ENCODE measurements around the gene SLC24A5.

Gene SLC24A5

DNA sequence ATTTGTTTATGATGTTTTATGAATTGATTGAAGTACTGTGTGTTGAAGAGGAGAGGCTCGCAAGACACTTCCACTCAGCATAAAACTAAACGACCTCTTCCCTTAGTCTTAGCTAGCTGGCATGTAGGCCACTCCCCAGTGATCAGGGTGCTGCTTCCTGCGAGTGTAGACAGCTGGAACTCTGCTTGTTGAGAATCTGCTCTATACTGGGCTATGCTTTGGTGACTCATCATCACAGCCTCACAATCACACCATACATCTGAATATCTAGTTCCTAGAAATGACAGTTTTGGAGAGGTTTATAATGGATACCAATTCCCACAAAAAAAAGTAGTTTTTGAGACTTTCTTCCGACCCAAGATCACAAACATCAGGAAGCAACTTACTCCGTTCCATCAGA is 1.5 kb upstream of the SLC24A5 start:
- DNase-seq = no peak

DNA sequence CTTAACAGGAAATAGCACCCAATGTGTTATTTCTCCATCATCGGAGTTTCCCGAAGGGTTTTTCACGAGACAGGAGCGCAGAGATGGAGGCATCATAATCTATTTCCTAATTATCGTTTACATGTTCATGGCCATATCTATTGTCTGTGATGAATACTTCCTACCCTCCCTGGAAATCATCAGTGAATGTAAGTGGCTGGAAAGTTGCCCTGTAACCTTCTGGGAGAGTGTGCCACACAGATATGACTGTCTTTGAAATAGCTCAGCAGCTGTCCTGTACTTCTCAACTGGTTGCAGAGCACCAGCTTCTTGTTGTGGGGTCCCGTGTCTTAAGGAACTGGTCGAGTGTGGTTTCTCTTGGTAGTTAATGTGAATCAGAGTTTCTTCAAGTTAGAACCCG is 1.1 kb downstream of the SLC24A5 start:
- no peak for DNase-seq

DNA sequence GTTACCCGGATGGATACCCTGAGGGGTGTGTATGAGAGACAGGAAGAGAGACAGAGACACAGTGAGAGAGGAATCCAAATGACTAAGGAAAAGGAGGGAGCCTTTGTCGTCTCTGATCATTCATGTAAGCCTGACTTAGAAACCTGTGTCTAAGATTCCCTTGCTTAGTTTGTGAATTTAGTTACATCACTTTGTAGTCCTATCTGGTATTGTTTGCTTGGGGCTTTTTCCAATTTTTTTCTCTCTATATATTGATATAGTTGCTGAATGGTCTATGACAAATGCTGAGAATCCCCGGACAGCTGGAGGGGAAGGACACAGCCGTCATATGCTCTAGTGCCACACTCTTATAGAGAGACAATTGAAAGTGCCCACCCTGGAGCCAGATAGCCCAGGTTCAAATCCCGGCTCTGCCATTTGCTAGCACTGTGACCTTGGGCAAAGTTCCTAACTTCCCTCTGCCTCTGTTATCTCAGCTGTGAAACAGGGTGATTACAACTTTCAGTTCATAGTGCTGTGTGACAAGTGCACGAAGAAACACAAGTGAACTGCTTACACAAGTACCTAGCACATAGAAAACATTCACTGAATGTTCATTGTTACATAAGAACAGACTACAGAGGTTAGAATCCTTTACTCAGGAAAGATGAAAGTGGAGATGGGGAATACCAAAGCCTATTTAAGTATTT is 6.0 kb downstream of the SLC24A5 start:
- DNase-seq = no peak

DNA sequence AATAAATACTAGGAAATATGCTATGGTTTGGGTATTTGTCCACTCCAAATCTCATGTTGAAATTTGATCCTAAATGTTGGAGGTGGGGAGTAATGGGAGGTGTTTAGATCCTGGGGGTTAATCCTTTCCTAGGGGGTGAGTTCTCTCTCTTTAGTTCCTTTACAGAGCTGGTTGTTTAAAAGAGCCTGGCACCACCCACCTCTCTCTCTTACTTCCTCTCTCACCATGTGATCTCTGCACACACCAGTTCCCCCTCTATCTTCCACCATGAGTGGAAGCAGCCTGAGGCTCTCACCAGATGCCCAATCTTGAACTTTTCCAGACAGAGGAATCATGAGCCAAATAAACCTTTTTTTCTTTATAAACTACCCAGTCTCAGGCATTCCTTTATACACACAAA is 10.5 kb downstream of the SLC24A5 start:
- DNase-seq = no peak

DNA sequence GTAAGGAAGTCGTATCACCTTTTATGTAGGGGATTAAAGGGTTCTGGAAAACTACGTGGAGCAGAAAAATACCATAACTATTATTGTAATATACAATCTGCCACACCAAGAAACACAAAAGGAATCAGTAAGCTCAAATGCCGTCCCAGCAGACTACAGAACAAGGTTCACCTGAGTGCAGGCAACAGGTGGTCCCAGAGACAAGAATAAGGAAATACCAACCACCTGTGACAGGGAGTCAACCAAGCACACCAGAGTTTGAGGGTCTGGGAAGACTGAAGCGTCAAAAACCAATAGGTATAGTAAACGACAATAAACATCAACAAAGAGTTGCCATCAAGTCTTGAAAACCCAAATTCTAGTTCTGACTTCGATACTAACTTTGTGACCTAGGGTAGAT is 12.1 kb downstream of the SLC24A5 start:
- no peak for DNase-seq

DNA sequence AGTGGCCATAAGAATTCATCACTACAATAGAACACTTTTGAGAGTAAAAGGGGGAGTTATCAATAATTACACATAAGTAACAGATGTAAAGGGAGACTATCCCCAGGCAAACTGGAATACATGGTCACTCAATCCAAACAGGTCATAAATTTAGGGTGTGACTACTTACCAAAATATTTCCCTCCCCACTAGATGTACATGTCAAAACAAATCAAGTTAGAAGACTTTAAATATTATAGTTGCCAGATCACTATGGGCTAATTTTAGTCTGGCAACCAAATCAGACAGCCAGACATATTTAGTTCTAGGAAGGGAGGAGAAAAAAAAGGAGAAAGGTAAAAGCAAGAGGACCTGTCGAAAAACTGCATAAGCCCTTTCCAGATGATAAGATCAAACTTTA is 23.1 kb downstream of the SLC24A5 start:
- no peak for DNase-seq

DNA sequence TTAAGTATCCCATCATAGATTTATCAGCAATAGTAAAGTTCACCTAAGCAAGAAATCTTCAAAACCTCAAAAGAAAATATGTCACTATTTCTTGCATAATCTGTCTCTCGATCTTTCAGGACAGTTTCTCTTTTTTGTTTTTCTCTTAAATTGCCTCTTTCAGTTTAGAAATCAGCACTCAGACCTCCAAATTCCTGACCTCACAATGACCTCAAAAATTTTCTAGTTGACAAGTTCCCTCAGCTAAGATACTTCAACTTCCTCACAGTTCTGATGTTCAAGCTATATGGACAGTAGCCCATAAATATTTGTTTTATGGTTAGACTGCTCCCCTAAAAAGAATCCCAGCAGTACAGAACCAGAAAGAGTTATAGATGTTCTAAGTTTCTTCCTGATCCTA is 24.1 kb downstream of the SLC24A5 start:
- no peak for DNase-seq

DNA sequence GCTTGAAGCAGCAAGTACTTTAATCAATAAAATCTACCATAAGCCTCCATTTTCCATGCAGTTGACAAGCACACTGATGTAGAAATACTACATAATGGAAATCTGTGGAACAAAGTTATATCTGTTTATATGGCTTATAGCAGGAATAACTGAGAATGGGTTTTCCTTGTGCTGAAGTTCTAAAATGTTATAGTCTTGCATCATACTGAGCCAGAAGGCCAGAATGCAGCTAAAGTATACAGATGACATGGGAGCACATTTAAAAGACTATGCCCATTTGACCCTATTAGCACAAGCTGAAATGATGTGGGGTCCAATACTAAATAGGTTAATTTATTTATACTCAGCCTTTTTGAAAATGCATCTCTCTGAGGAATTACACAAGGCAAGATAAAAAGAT is 25.1 kb downstream of the SLC24A5 start:
- DNase-seq = no peak

DNA sequence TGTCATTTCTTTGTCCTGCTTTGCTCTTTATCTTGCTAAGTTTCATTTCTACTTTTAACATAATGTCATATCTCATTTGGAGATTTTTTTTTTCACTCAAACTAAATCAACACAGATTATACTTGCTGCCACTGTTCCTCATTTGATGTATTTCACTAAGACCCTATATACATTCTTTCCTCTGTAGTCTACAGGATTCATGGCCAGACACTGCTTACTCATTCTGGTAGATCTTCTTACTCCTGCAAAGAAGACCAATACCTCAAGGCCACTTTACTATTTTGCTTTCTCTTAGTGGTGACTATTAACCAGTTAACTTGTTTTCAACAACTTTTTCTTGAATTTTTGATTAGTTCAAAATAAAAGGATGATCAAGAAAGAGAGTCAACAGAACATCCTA is 26.6 kb downstream of the SLC24A5 start:
- no peak for DNase-seq

DNA sequence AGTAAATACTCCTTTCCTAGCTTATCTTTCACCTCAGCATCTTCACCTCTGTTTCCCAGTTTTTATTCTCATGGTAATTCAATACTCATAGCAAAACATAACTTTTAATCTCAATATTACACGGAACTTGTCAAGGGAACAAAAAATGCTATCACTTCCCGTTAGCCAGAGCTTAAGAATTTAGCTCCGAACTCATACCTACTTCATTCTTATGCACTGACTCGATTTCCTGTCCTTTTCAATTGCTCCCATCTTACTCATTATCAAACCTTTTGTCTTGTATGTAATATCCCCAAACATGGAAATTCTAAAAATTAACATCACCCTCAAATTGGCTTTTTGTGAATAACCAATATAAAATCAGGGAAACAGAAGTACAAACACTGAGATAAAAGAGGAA is 29.1 kb downstream of the SLC24A5 start:
- DNase-seq = no peak

DNA sequence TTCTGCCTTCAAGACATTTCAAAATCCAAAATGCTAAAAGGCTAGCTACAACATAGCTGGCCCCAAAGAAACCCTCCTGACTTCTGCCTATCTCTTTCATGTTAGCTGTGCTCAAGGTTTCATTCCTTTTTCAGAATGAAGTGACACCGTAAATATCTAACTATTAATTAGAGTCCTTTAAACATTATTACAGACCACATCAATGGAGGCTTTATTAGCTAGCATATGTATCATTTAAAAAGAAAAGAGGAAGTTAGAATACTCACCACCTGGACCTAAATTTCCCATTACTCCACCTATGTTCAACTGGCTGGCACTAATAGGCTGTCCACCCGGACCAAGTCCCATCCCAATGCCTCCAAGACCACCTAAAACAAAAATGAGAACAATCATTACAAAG is 32.7 kb downstream of the SLC24A5 start:
- no peak for DNase-seq

DNA sequence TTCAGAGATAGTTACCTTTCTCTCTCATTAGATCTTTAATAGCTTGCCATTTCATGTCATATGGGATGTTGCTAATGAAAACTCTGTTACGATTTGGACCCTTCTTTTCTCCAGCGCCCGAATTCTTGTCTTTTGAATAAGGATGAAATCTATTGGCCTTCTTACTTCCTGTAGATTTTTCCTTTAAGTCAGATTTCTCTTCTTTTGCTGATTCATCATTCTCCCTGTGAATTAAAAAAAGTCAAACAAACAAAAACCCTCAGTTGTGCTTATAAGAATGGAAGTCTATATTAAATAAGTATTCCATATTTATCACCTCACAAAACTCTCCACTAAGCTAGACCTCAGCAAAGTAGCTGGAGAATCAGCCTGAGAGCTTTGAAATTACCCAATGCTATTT is 47.8 kb downstream of the SLC24A5 start:
- no peak for DNase-seq

DNA sequence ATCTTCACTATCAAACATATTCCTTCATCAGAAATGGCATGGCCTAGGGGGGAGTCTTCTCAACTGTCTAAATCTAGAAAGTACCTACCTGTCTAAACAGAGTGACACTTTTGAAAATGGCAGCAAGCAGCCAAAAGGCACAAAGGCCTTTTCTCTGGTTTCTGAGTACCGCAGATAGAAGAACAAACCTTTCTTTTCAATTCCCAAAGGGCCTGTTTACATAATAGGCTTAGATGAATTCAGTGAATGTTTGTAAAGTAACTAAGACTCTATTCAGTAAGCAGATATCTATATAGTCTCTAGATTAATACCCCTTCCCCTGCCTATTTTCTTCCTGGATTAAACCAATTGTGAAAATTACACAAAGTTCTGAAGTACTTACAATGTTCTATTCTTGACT is 50.2 kb downstream of the SLC24A5 start:
- no peak for DNase-seq

DNA sequence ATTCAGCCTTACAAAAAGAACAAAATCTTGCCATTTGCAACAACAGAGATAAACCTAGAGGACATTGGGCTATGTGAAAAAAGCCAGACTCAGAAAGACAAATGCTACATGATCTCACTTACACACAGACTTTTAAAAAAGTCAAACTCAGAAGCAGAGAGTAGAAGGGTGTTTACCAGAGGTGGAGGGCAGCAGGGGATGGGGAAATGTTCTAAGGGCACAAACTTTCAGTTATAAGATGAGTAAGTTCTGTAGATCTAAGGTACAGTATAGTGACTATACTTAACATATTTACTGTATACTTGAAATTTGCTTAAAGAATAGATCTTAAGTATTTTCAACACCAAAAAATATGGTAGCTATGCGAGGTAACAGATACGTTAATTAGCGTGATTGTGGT is 54.3 kb downstream of the SLC24A5 start:
- DNase-seq = no peak

DNA sequence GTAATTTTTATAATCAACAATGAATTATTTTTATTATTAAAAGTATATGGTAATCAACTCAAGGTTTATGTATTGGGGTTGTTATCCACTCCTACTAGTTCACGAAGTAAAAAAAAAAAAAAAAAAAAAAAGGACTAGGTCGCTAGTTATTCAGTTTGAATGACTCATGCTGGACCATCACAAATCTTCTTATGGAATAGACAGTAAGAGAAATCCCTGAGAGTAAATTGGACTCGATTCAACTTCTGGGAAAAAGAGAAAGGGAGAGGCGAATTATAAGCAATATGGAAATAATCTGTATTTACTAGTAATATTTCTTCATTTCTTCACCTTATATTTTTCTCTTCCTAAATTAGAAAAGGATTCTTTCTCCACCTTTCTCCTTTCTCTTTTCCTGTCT is 55.3 kb downstream of the SLC24A5 start:
- DNase-seq = no peak

DNA sequence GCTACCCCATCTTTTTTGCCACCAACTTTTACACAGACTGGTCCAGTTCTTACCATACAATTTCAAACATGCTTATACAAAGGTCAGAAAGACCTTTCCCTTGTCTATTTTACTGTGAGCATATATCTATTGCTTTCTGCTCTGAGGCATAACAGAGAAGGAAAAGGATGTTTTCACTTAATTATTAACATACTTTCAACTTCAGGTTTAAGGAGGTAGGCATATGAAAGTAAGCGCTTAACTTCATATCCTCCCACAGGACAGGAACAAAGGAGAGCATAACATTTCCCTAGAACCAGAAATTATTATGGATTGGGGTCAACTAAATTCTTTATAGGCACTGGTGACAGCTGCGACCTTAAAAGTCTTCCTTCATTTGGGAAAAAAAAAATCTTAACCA is 56.2 kb downstream of the SLC24A5 start:
- DNase-seq = no peak

DNA sequence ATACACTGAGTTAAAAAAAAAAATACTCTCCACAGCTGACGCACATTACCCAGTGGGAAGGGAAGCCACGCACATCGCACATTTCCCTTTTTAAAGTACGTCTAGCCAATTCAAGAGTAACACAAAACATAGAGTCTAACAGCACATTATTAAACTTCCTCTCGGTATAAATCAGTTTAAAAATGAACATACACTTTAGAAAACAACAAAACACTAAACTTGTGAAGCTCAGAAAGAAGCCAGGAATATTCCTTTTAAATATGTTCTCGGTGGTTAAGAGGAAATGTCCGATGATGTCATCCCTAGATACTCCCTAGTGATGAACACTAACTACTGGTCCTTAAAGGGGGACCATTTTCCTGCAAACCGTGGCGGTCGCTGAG is 56.6 kb downstream of the SLC24A5 start:
- peak; percentile 33 for DNase-seq

DNA sequence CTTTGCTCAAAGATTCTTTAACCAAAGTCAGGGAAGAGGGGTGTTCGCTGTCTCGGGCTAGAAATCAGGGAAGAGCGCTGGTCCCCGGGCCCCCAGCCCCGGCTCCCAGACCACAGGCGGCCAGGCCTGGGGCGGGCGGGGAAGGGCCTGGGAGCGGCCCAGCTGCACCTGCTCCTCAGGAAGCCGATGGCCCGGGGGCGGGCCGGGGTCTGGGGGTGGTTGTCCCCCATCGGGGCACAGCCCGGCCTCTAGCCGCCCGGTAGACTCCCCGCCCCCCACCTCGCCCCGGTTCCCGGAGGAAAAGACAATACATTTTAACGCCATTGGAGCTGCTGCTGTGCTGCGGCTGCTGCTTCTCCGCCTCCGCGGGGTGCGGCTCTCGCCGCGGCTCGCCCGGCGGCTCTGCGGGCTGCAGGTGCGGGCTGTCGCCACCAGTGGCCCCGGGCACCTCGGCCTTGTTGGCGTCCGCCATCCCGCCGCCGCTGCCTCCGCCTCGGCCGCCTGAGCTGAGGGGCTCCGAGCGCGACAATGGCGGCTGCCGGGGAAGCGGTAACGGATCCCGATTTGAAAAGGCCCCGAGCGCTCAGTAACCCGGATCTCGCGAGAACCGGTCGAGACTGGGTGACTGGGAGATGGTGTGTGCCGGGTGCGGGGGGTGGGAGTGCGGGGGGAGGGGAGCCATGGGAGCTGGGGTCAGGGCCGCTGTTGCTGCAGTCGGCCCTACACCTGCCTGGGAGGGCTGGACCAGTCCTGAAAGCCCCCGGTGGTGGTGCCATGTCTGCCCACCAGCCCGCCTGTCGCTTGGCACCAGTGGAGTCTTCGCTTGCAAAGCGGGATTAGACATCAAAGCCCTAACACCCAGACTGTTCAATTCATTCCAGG is 57.2 kb downstream of the SLC24A5 start, which contains the start of gene MYEF2:
TSS of gene MYEF2 (minus strand) at position 530 of the 882 bp plus-strand sequence. CDS start at position 472, 58 bp downstream.
- DNase-seq = peak; percentile 63

DNA sequence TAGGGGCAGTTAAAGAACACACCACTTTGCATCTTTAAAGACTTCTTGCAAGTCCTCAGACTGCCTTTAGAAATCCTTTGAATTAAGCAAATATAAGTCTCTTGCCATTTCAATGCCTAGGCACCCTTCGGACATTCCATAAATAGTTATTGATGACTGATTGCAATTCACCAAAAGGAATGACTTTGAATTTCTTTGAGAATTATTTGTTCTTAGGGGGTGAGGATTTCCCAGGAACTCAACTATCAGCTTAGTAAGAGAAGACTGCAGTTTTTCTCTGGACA is 57.8 kb downstream of the SLC24A5 start:
- DNase-seq = no peak

DNA sequence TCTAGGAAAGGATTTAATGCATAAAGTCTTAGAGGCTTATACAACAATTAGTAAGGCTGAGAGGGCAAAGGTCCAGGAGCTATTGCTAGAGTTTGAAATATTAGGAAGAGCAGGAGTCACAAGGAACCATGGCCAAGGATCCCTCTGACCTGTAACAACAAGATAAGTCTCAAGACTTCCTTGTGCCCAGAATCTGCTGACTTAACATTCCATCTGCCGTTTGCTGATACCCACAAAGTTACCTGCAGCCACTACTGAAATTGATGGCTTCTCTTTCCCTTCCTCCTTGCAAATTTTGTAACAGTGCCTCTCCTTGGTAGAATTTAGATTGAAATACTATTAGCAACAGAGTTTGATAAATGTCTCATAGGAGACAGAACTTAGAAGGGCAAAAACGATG is 62.0 kb downstream of the SLC24A5 start:
- no peak for DNase-seq

DNA sequence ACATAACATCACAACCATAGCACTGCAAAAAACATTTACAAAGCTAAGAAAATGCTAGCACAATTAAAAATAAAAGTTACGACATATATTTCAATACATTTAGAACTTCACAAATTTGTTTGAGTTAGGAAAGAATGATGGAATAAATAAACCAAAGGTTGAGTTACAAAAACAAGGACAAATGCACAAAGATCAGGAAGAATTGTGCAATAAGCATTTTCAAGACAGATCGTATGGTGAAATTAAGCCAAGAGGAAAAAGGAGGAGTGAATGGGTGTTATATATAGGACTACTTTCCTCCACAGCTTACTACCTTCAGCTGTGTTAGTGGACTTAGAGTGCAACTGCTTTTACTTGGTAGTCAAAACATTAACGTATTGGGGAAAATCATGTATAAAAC is 64.7 kb downstream of the SLC24A5 start:
- DNase-seq = no peak

DNA sequence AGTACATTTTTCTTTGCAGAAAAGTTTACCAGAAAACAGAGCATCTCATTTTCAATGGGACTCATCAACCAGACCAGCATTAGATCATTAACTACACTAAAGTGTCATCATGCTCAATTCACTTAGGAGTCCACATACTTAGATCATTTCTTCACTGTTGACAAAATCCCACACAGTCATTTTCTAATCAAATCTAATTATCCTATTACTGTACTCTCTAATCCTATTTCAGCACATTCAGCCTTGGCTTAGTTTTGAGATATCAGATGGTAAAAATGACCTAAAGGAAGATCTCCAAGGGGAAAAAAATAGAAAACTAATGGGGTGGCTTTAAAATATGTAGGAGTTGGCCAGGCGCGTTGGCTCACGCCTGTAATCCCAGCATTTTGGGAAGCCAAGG is 65.5 kb downstream of the SLC24A5 start:
- DNase-seq = no peak

DNA sequence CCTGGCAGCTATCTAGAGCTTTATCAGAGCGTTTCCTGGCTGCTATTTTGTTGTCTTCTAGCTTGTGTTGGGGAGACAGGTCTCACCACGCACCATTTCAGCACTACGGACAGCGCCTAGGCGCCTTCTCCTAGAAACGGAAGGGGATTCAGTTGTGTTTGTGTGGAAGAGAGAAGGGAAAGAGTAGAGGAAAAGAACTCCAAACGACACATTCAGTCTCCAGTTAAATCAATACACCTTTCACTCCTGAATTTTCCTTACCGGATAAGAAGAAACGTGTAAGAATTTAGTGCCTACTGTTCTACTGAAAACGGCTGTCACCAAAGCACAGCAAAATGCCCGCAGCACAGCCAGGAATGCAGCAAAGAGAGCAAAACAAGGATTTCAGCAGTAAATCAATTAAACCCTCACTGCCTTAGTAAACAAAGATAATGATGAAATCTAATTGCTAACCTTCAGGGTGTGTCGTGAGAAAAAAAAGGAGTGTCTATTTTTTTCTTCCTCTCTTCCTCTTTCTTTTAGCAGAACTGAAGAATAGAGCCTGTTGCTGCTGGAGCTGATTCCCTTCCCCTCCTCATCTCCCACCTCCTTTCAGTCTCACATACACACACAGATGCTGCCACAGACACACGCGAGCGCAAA is 70.3 kb downstream of the SLC24A5 start:
- peak; percentile 19 for DNase-seq

DNA sequence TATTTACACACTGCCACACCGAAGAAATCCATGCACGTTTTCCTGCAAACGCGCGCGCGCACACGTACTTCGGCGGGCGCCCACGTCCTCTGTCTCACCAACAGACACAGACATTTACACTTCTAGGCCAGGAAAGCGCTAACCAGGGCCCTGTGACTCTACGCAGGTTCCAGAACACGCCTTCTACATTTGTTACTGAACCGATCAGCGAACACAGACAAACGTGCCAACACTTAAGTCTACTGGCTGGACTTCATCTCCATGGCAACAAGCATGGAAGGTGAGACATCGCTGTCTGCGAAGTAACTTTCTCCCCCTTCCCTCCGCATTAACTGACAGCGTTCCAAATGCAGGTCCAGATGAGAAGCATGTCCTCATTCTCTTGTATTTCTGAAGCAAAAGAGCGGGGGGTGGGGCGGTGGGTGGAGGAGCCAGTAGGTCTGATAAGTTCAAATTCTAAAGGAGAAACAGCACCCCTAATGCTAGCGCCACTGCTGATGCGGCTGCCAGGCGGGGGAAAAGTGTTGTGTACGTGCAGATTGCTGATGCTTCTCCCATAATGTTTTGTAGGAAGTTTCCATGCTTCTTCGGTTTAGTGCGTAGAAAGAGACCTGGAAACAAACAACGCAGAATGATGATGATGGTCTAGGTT is 70.9 kb downstream of the SLC24A5 start, which contains the start of gene CTXN2:
TSS of gene CTXN2 (plus strand) at position 92 of the 652 bp plus-strand sequence. CDS start 9,636 bp downstream, outside the sequence.
- DNase-seq = no peak
